GM12878 (cell line): ENCODE measurements around the gene SRPK2. TPM values are rescaled to one million over a fixed set of nuclear protein-coding genes. Genes with fewer than 3 reads are reported as not detected.

Experiments
- ATAC-seq: fragments of 200-7000 bp; cut with Tn5 transposase; 3 replicates; pipeline ENCODE4 v1.9.1; 2020; ENCODE audit warnings: mild to moderate bottlenecking, moderate library complexity
- BruUV-seq: library from RNA; stranded (reverse); fragments of 400-500 nt; replicated peaks from 2 replicates; lab custom pipeline; 2021; lab: Mats Ljungman, UMichigan
- CTCF ChIA-PET: fragments of 300-600 bp; sonication (Branson Sonifier 250); formaldehyde crosslinking; extraction: SDS; loops from one replicate; lab custom pipeline; 2021; ENCODE audit warnings: inconsistent platforms; lab: Yijun Ruan, JAX
- POLR2A ChIA-PET: fragments of 350-600 bp; formaldehyde crosslinking; extraction: SDS; loops from one replicate; lab custom pipeline; 2021; ENCODE audit warnings: inconsistent platforms; lab: Charles Lee
- RAD21 ChIA-PET: fragments of 300-600 bp; sonication (Branson Sonifier 250); formaldehyde crosslinking; loops from one replicate; lab custom pipeline; 2023; ENCODE audit warnings: antibody characterized with exemption; ENCODE audit not compliant: unreplicated experiment; lab: Charles Lee
- SMC1A ChIA-PET: fragments of 300-600 bp; sonication (Branson Sonifier 250); formaldehyde crosslinking; loops from one replicate; lab custom pipeline; 2023; ENCODE audit not compliant: unreplicated experiment, uncharacterized antibody; lab: Charles Lee
- DNase-seq: peaks from one replicate; pipeline ENCODE4 v3.0.0-alpha.2; 2011; ENCODE audit warnings: low read depth, low spot score
- FAIRE-seq: peaks from 3 replicates; lab custom pipeline; 2011; peaks lifted over from hg19 to GRCh38; lab: Jason Lieb, UNC
- H2AFZ ChIP-seq: 2 replicates; pipeline ENCODE4 v1.6.0; 2011; ENCODE audit warnings: low read depth, low read length, control low read depth; ENCODE audit not compliant: control insufficient read depth
- H3K27ac ChIP-seq: 2 replicates; pipeline ENCODE4 v1.5.1; 2011; ENCODE audit warnings: control low read depth; ENCODE audit not compliant: control insufficient read depth, insufficient read depth
- H3K27me3 ChIP-seq, 2 experiments: replicated peaks in 1 of 2; 2 replicates each; pipeline versions ENCODE4 v1.6.0 to v1.6.1; 2011; ENCODE audit warnings: low read length in 1 of 2; ENCODE audit not compliant: control insufficient read depth in 2 of 2, insufficient read depth in 2 of 2
- H3K36me3 ChIP-seq, 2 experiments: 2 replicates each; pipeline ENCODE4 v1.5.1; 2011; ENCODE audit warnings: low read length in 1 of 2; ENCODE audit not compliant: control insufficient read depth in 2 of 2, insufficient read depth in 2 of 2
- H3K4me1 ChIP-seq: 2 replicates; pipeline ENCODE4 v1.6.1; 2011; ENCODE audit warnings: mild to moderate bottlenecking, low read length, moderate library complexity, mixed read lengths; ENCODE audit not compliant: control insufficient read depth, insufficient read depth
- H3K4me2 ChIP-seq: 2 replicates; pipeline ENCODE4 v1.6.0; 2011; ENCODE audit warnings: control low read depth; ENCODE audit not compliant: control insufficient read depth, insufficient read depth
- H3K4me3 ChIP-seq: fragments of 200-600 bp; sonication (generic); 2 replicates; pipeline ENCODE4 v1.5.1; 2016
- H3K79me2 ChIP-seq: 2 replicates; pipeline ENCODE4 v1.6.0; 2011; ENCODE audit warnings: low read length; ENCODE audit not compliant: control insufficient read depth, insufficient read depth
- H3K9ac ChIP-seq: 2 replicates; pipeline ENCODE4 v1.8.0; 2011; ENCODE audit warnings: low read length, control low read depth, mixed read lengths; ENCODE audit not compliant: control insufficient read depth, insufficient read depth
- H3K9me3 ChIP-seq: replicated peaks from 3 replicates; pipeline ENCODE4 v1.5.1; 2011; ENCODE audit warnings: mild to moderate bottlenecking, low read length; ENCODE audit not compliant: control insufficient read depth, insufficient read depth
- H4K20me1 ChIP-seq: 2 replicates; pipeline ENCODE4 v1.6.0; 2011; ENCODE audit not compliant: control insufficient read depth, insufficient read depth
- DPF2 ChIP-seq: fragments of 450-650 bp; IDR thresholded peaks from 2 replicates; pipeline ENCODE4 v1.6.1; 2017; ENCODE audit warnings: mild to moderate bottlenecking
- EED ChIP-seq: sonication (generic); IDR thresholded peaks from 2 replicates; pipeline ENCODE4 v1.6.1; 2016; ENCODE audit warnings: antibody characterized with exemption, low read depth
- EGR1 ChIP-seq, 2 experiments: IDR thresholded peaks; 1 replicate in 1 of 2; 2 replicates in 1 of 2; pipeline ENCODE4 v1.6.1; 2011 to 2012; ENCODE audit warnings: low read depth in 2 of 2, low read length in 2 of 2, borderline replicate concordance in 1 of 2, mild to moderate bottlenecking in 1 of 2, moderate library complexity in 1 of 2
- ETV6 ChIP-seq, 2 experiments: fragments of 450-650 bp in 1 of 2; IDR thresholded peaks in 1 of 2; conservative IDR thresholded peaks in 1 of 2; 2 replicates each; pipeline ENCODE4 v1.6.1; 2014; ENCODE audit warnings: antibody characterized with exemption in 1 of 2, borderline replicate concordance in 1 of 2, low read depth in 1 of 2, mild to moderate bottlenecking in 1 of 2, moderate library complexity in 1 of 2
- HDAC2 ChIP-seq: fragments of 200-600 bp; sonication (generic); IDR thresholded peaks from 2 replicates; pipeline ENCODE4 v1.6.1; 2017
- MTA2 ChIP-seq: fragments of 450-650 bp; IDR thresholded peaks from 2 replicates; pipeline ENCODE4 v1.6.1; 2016; ENCODE audit warnings: low read depth, mild to moderate bottlenecking, moderate library complexity
- MTA3 ChIP-seq: IDR thresholded peaks from 2 replicates; pipeline ENCODE4 v1.6.1; 2012; ENCODE audit warnings: low read length, inconsistent platforms, borderline replicate concordance
- SREBF1 ChIP-seq: IDR thresholded peaks from 2 replicates; pipeline ENCODE4 v1.6.1; 2012; ENCODE audit warnings: mild to moderate bottlenecking, low read length
- YBX1 ChIP-seq: fragments of 450-650 bp; IDR thresholded peaks from 2 replicates; pipeline ENCODE4 v1.6.1; 2016; ENCODE audit warnings: antibody characterized with exemption
- WGBS: methylation state at CpG from one replicate; pipeline ENCODE4 v1.1.6; 2016; ENCODE audit warnings: low lambda C conversion rate; ENCODE audit not compliant: insufficient replicate concordance, insufficient coverage; ENCODE audit errors: missing lambda C conversion rate; 5-methylcytosine and 5-hydroxymethylcytosine counted together
- in situ Hi-C: fragments of 300-500 bp; cut with MboI; formaldehyde crosslinking; loops from 9 replicates; pipeline ENCODE4 v1.14.3; 2018; ENCODE audit warnings: mixed read lengths
- intact Hi-C: fragments of 100-400 bp; cut with micrococcal nuclease; formaldehyde crosslinking; loops from one replicate; pipeline ENCODE4 v1.14.2; 2022; ENCODE audit not compliant: unreplicated experiment
- polyA plus RNA-seq, 11 experiments: library from polyadenylated mRNA; depleted of rRNA in 4 of 11; unstranded in 6 of 11; stranded (reverse) in 5 of 11; fragments of >200 nt; fragmentation: Nextera tagmentation in 4 of 11; fragmentation: Illumina TruSeq in 1 of 11; extraction: Ambion mirVana in 4 of 11; extraction: Trizol in 1 of 11; gene quantifications; 1 replicate in 1 of 11; 2 replicates in 10 of 11; pipeline versions ENCODE4 v1.2.1 to v1.2.3, GENCODE V29; 2011 to 2016; ENCODE audit warnings: inconsistent platforms in 2 of 11, missing spikeins in 2 of 11, low read depth in 1 of 11
- total RNA-seq, 4 experiments: library from RNA; depleted of rRNA in 3 of 4; stranded (reverse); fragments of >200 nt in 3 of 4; fragmentation: Illumina TruSeq in 1 of 4; extraction: Trizol in 1 of 4; gene quantifications; 2 replicates each; pipeline versions ENCODE4 v1.2.1 to v1.2.3, GENCODE V29; 2013 to 2021
- TF ChIP-seq, protein P1 (sequence below): fragments of 450-650 bp; IDR thresholded peaks from 2 replicates; pipeline ENCODE4 v1.6.1; 2017; ENCODE audit warnings: mild to moderate bottlenecking, moderate library complexity

The SRPK2 gene
- total and polyA plus RNA-seq, 10 of the 15 experiments (the other 5 are each of a cell fraction or from before 2014, with no cell fraction given) = 13.2 to 32.8 (median 24.5) TPM

DNA sequence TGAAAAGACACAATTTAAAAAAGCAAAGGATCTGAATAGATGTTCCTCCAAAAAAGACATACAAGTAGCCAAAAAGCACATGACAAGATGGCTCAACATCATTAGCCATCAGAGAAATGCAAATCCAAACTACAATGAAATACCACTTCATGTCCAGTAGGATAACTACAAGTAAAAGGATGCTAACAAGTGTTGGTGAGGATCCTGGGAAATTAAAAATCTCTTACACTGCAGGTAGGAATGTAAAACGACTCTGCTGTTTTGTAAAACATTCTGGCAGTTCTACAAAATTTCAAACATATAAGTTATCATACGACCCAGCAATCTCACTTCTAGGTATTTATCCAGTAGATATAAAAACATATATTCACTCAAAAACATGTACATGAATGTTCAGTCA is 161.3 kb downstream of the SRPK2 start:
- H3K79me2 ChIP-seq = peaks cover 5% of the 10 kb centered on the region
- in situ Hi-C loops (no loop called here), intact Hi-C loops (no loop called here)

More for the DNA sequence above, 161.3 kb downstream of the SRPK2 start:
- TF ChIP-seq YBX1 (no peak), EED (no peak), ETV6 (conservative IDR thresholded peaks at IDR 0.05 in 1 of 2, IDR thresholded peaks at IDR 0.05 in 1 of 2; ENCODE audit: borderline replicate concordance in 1 of 2, low read depth in 1 of 2) (no peak), EGR1 (IDR thresholded peaks at IDR 0.05; ENCODE audit: borderline replicate concordance in 1 of 2, low read depth in 2 of 2, low read length in 2 of 2) (no peak), DPF2 (no peak), MTA2 (no peak), MTA3 (no peak), HDAC2 (no peak), SREBF1 (no peak)
- TF ChIP-seq, protein P1, sequence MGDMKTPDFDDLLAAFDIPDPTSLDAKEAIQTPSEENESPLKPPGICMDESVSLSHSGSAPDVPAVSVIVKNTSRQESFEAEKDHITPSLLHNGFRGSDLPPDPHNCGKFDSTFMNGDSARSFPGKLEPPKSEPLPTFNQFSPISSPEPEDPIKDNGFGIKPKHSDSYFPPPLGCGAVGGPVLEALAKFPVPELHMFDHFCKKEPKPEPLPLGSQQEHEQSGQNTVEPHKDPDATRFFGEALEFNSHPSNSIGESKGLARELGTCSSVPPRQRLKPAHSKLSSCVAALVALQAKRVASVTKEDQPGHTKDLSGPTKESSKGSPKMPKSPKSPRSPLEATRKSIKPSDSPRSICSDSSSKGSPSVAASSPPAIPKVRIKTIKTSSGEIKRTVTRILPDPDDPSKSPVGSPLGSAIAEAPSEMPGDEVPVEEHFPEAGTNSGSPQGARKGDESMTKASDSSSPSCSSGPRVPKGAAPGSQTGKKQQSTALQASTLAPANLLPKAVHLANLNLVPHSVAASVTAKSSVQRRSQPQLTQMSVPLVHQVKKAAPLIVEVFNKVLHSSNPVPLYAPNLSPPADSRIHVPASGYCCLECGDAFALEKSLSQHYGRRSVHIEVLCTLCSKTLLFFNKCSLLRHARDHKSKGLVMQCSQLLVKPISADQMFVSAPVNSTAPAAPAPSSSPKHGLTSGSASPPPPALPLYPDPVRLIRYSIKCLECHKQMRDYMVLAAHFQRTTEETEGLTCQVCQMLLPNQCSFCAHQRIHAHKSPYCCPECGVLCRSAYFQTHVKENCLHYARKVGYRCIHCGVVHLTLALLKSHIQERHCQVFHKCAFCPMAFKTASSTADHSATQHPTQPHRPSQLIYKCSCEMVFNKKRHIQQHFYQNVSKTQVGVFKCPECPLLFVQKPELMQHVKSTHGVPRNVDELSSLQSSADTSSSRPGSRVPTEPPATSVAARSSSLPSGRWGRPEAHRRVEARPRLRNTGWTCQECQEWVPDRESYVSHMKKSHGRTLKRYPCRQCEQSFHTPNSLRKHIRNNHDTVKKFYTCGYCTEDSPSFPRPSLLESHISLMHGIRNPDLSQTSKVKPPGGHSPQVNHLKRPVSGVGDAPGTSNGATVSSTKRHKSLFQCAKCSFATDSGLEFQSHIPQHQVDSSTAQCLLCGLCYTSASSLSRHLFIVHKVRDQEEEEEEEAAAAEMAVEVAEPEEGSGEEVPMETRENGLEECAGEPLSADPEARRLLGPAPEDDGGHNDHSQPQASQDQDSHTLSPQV = no peak
- Histone ChIP-seq H3K9me3 (no peaks in the 10 kb centered on the region; the same call in 2 of the 3 replicates), H3K27ac (no peak overlapping the region), H3K4me1 (peaks cover 5% of the 10 kb centered on the region), H4K20me1 (no peaks in the 10 kb centered on the region), H3K4me3 (no peak overlapping the region), H3K4me2 (no peak overlapping the region), H3K36me3 (peaks cover 0 to 3% of the 10 kb centered on the region in 2 experiments; a peak in 2 of 4 replicates), H2AFZ (no peak overlapping the region), H3K9ac (no peak overlapping the region), H3K27me3 (no peaks in the 10 kb centered on the region)
- POLR2A ChIA-PET = no interaction called here
- SMC1A ChIA-PET = no interaction called here
- RAD21 ChIA-PET = no interaction called here
- CTCF ChIA-PET = no interaction called here
- WGBS = 55% methylated on average over 2 of the region's 2 CpGs
- FAIRE-seq (no peak), ATAC-seq (no peak), DNase-seq (no peak)
- no TSS peak for BruUV-seq
